ENCODE measurements around the gene CCNT1.

Gene CCNT1

GRCh38 chr12:48716493-48717251, at the start of gene CCNT1:
Gene CCNT1 (minus strand): TSS chr12:48716707. CDS start chr12:48716675, 32 bp downstream.
- peak within 1 kb of the TSS; percentile 75 for H3K27ac ChIP-seq (ENCODE audit: low read depth, low read length, poor library complexity, severe bottlenecking)
- no peaks in the 10 kb centered on the region; the same call in 1 of the 2 replicates for H3F3A ChIP-seq (ENCODE audit: insufficient read depth, low read length)
- H3K9me2 ChIP-seq (ENCODE audit: low read depth, low read length) = no peaks in the 10 kb centered on the region
- H3K9ac ChIP-seq (ENCODE audit: low read length) = peak within 1 kb of the TSS; percentile 91
- peaks cover 26% of the 10 kb centered on the region for H3K4me1 ChIP-seq (ENCODE audit: insufficient read depth, low read length, severe bottlenecking)
- peaks cover 29% of the 10 kb centered on the region for H3K36me3 ChIP-seq (ENCODE audit: insufficient read depth, low read length)
- peak within 1 kb of the TSS; percentile 85 for H3K4me3 ChIP-seq (ENCODE audit: low read depth, low read length, poor library complexity, severe bottlenecking)
- H4K20me1 ChIP-seq (ENCODE audit: insufficient read depth, low read length) = no peaks in the 10 kb centered on the region
- TF ChIP-seq EZH2 (IDR thresholded peaks at IDR 0.05; ENCODE audit: borderline replicate concordance, low read length) (no peak), CTCF (IDR thresholded peaks at IDR 0.05; ENCODE audit: low read length) (no peak; the same call in 1 of the 2 replicates)
- H3K27me3 ChIP-seq (ENCODE audit: insufficient read depth, low read length) = no peaks in the 10 kb centered on the region
- peak within 1 kb of the TSS; percentile 84 for H3K4me2 ChIP-seq (ENCODE audit: low read length)
- peak within 1 kb of the TSS; percentile 51; the same call in 1 of the 2 replicates for H2AFZ ChIP-seq (ENCODE audit: low read length)
- H3K9me3 ChIP-seq (ENCODE audit: low read length) = 0 out of 2 replicates have a peak, but pooled peaks cover 4% of the 10 kb centered on the region
- H3K79me2 ChIP-seq (ENCODE audit: insufficient read depth, low read length) = peaks cover 37% of the 10 kb centered on the region

- Histone ChIP-seq H3F3A (ENCODE audit: insufficient read depth, low read length) (no peaks in the 10 kb centered on the region), H3K79me2 (ENCODE audit: insufficient read depth, low read length) (no peaks in the 10 kb centered on the region), H3K27ac (ENCODE audit: low read depth, low read length, poor library complexity, severe bottlenecking) (no peak overlapping the region), H2AFZ (ENCODE audit: low read length) (no peak overlapping the region), H4K20me1 (ENCODE audit: insufficient read depth, low read length) (no peaks in the 10 kb centered on the region), H3K9me3 (ENCODE audit: low read length) (no peaks in the 10 kb centered on the region), H3K27me3 (ENCODE audit: insufficient read depth, low read length) (no peaks in the 10 kb centered on the region), H3K4me2 (ENCODE audit: low read length) (no peak overlapping the region), H3K4me1 (ENCODE audit: insufficient read depth, low read length, severe bottlenecking) (no peaks in the 10 kb centered on the region), H3K9ac (ENCODE audit: low read length) (no peak overlapping the region), H3K36me3 (ENCODE audit: insufficient read depth, low read length) (no peaks in the 10 kb centered on the region), H3K4me3 (ENCODE audit: low read depth, low read length, poor library complexity, severe bottlenecking) (no peak overlapping the region), H3K9me2 (ENCODE audit: low read depth, low read length) (no peaks in the 10 kb centered on the region)
- TF ChIP-seq EZH2 (IDR thresholded peaks at IDR 0.05; ENCODE audit: borderline replicate concordance, low read length) = no peak
- TF ChIP-seq CTCF (IDR thresholded peaks at IDR 0.05; ENCODE audit: low read length) = no peak
These were observed 49.3 kb upstream of the CCNT1 start for GRCh38 chr12:48765753-48766162.

- H3K4me2 ChIP-seq (ENCODE audit: low read length) = no peak overlapping the region
- H4K20me1 ChIP-seq (ENCODE audit: insufficient read depth, low read length) = no peaks in the 10 kb centered on the region
These were observed 48.0 kb upstream of the CCNT1 start for GRCh38 chr12:48764521-48764920.

More at GRCh38 chr12:48764521-48764920, 48.0 kb upstream of the CCNT1 start:
- no peaks in the 10 kb centered on the region for H3K27me3 ChIP-seq (ENCODE audit: insufficient read depth, low read length)
- no peak overlapping the region for H3K27ac ChIP-seq (ENCODE audit: low read depth, low read length, poor library complexity, severe bottlenecking)
- TF ChIP-seq CTCF (IDR thresholded peaks at IDR 0.05; ENCODE audit: low read length) (no peak), EZH2 (IDR thresholded peaks at IDR 0.05; ENCODE audit: borderline replicate concordance, low read length) (no peak)
- H3K9me3 ChIP-seq (ENCODE audit: low read length) = no peaks in the 10 kb centered on the region
- no peaks in the 10 kb centered on the region for H3K4me1 ChIP-seq (ENCODE audit: insufficient read depth, low read length, severe bottlenecking)
- H3K36me3 ChIP-seq (ENCODE audit: insufficient read depth, low read length) = no peaks in the 10 kb centered on the region
- H2AFZ ChIP-seq (ENCODE audit: low read length) = no peak overlapping the region
- no peaks in the 10 kb centered on the region for H3K9me2 ChIP-seq (ENCODE audit: low read depth, low read length)
- H3K79me2 ChIP-seq (ENCODE audit: insufficient read depth, low read length) = no peaks in the 10 kb centered on the region
- no peak overlapping the region for H3K9ac ChIP-seq (ENCODE audit: low read length)
- H3K4me3 ChIP-seq (ENCODE audit: low read depth, low read length, poor library complexity, severe bottlenecking) = no peak overlapping the region
- no peaks in the 10 kb centered on the region for H3F3A ChIP-seq (ENCODE audit: insufficient read depth, low read length)

Data from OCI-LY1 (cell line).